ENCODE data around the gene NPHP3.

NPHP3 gene

GRCh38 chr3:132721479-132722164, 587 bp downstream of the NPHP3 start:
- H2BK12ac ChIP-seq (ENCODE audit: low read length) = no peak overlapping the region
- no CpG with 5 or more reads among the region's 47 CpGs for WGBS, 2 donors (ENCODE audit: extremely low coverage in 2 of 2, insufficient read length in 2 of 2, insufficient replicate concordance in 1 of 2)
- H3K4me3 ChIP-seq (ENCODE audit: low read length in 2 of 2) = peak overlapping the region; percentile 59 to 98
- H4K91ac ChIP-seq (ENCODE audit: low read depth, low read length, poor library complexity) = no peak overlapping the region
- no peak overlapping the region for H2BK120ac ChIP-seq (ENCODE audit: low read depth, low read length)
- peak overlapping the region; percentile 84 for H3K27ac ChIP-seq (replicated peaks; ENCODE audit: low read length)
- H2BK15ac ChIP-seq (ENCODE audit: low read length) = no peak overlapping the region
- H3K27me3 ChIP-seq (ENCODE audit: control insufficient read depth in 3 of 3, insufficient read depth in 3 of 3, low read depth in 1 of 3, low read length in 3 of 3) = no peaks in the 10 kb centered on the region
- H3K4me2 ChIP-seq (ENCODE audit: insufficient read depth, low read length, poor library complexity, severe bottlenecking) = peak overlapping the region; percentile 56
- H3K9me3 ChIP-seq (replicated peaks in 1 of 2; ENCODE audit: control insufficient read depth in 2 of 2, insufficient read depth in 1 of 2, low read depth in 1 of 2, low read length in 2 of 2) = no peaks in the 10 kb centered on the region
- H4K8ac ChIP-seq (ENCODE audit: low read depth, low read length) = peak overlapping the region; percentile 43
- H2AFZ ChIP-seq (ENCODE audit: low read length) = peak overlapping the region; percentile 98
- H3K23ac ChIP-seq (ENCODE audit: low read depth, low read length, poor library complexity) = peak overlapping the region; percentile 96
- H3K4me1 ChIP-seq (ENCODE audit: control insufficient read depth in 2 of 2, insufficient read depth in 1 of 2, low read depth in 1 of 2, low read length in 2 of 2) = peaks cover 4% of the 10 kb centered on the region in 2 donors
- no peak overlapping the region for H3K4ac ChIP-seq (ENCODE audit: low read length)
- H2BK5ac ChIP-seq (ENCODE audit: low read length) = no peak overlapping the region
- peaks cover 4 to 33% of the 10 kb centered on the region in 2 donors for H3K36me3 ChIP-seq (replicated peaks in 1 of 2; ENCODE audit: control insufficient read depth in 2 of 2, insufficient read depth in 2 of 2, low read length in 2 of 2)
- H3K18ac ChIP-seq (ENCODE audit: low read length) = peak overlapping the region; percentile 97
- H3K14ac ChIP-seq (ENCODE audit: low read length) = no peak overlapping the region
- peak overlapping the region; percentile 94 for H3K9ac ChIP-seq (ENCODE audit: low read depth, low read length, poor library complexity)
- DNase-seq (ENCODE audit: low spot score) = peak; percentile 59
- peaks cover 3% of the 10 kb centered on the region for H3K79me1 ChIP-seq (ENCODE audit: low read depth, low read length)
- H2AK5ac ChIP-seq (ENCODE audit: low read depth, low read length) = no peak overlapping the region

GRCh38 chr3:132720228-132720627, 2.0 kb downstream of the NPHP3 start:
- Histone ChIP-seq H3K4me1 (ENCODE audit: control insufficient read depth in 2 of 2, insufficient read depth in 1 of 2, low read depth in 1 of 2, low read length in 2 of 2) (peaks cover 4% of the 10 kb centered on the region in 2 donors), H4K91ac (ENCODE audit: low read depth, low read length, poor library complexity) (no peak overlapping the region), H3K9me3 (replicated peaks in 1 of 2; ENCODE audit: control insufficient read depth in 2 of 2, insufficient read depth in 1 of 2, low read depth in 1 of 2, low read length in 2 of 2) (no peaks in the 10 kb centered on the region), H3K23ac (ENCODE audit: low read depth, low read length, poor library complexity) (no peak overlapping the region), H4K8ac (ENCODE audit: low read depth, low read length) (no peak overlapping the region), H3K27me3 (ENCODE audit: control insufficient read depth in 3 of 3, insufficient read depth in 3 of 3, low read depth in 1 of 3, low read length in 3 of 3) (no peaks in the 10 kb centered on the region), H2BK5ac (ENCODE audit: low read length) (no peak overlapping the region), H3K36me3 (replicated peaks in 1 of 2; ENCODE audit: control insufficient read depth in 2 of 2, insufficient read depth in 2 of 2, low read length in 2 of 2) (peaks cover 4 to 46% of the 10 kb centered on the region in 2 donors), H3K79me1 (ENCODE audit: low read depth, low read length) (peaks cover 3% of the 10 kb centered on the region), H2BK12ac (ENCODE audit: low read length) (no peak overlapping the region), H3K4me3 (ENCODE audit: low read length in 2 of 2) (no peak overlapping the region), H3K4ac (ENCODE audit: low read length) (no peak overlapping the region), H3K4me2 (ENCODE audit: insufficient read depth, low read length, poor library complexity, severe bottlenecking) (no peak overlapping the region), H3K18ac (ENCODE audit: low read length) (no peak overlapping the region), H2AK5ac (ENCODE audit: low read depth, low read length) (no peak overlapping the region), H3K27ac (replicated peaks; ENCODE audit: low read length) (no peak overlapping the region), H2AFZ (ENCODE audit: low read length) (no peak overlapping the region), H2BK120ac (ENCODE audit: low read depth, low read length) (no peak overlapping the region), H2BK15ac (ENCODE audit: low read length) (no peak overlapping the region), H3K14ac (ENCODE audit: low read length) (no peak overlapping the region), H3K9ac (ENCODE audit: low read depth, low read length, poor library complexity) (no peak overlapping the region)
- WGBS, 2 donors (ENCODE audit: extremely low coverage in 2 of 2, insufficient read length in 2 of 2, insufficient replicate concordance in 1 of 2) = no CpG with 5 or more reads among the region's 6 CpGs
- DNase-seq (ENCODE audit: low spot score) = no peak

- no peak overlapping the region for H2AK5ac ChIP-seq (ENCODE audit: low read depth, low read length)
- H4K8ac ChIP-seq (ENCODE audit: low read depth, low read length) = no peak overlapping the region
- H3K4me1 ChIP-seq (ENCODE audit: control insufficient read depth in 2 of 2, insufficient read depth in 1 of 2, low read depth in 1 of 2, low read length in 2 of 2) = peaks cover 0 to 4% of the 10 kb centered on the region in 2 donors
- peaks cover 4 to 83% of the 10 kb centered on the region in 2 donors for H3K36me3 ChIP-seq (replicated peaks in 1 of 2; ENCODE audit: control insufficient read depth in 2 of 2, insufficient read depth in 2 of 2, low read length in 2 of 2)
- H3K14ac ChIP-seq (ENCODE audit: low read length) = no peak overlapping the region
- H2BK120ac ChIP-seq (ENCODE audit: low read depth, low read length) = no peak overlapping the region
- H3K27me3 ChIP-seq (ENCODE audit: control insufficient read depth in 3 of 3, insufficient read depth in 3 of 3, low read depth in 1 of 3, low read length in 3 of 3) = no peaks in the 10 kb centered on the region
- H2BK15ac ChIP-seq (ENCODE audit: low read length) = no peak overlapping the region
- H3K9me3 ChIP-seq (replicated peaks in 1 of 2; ENCODE audit: control insufficient read depth in 2 of 2, insufficient read depth in 1 of 2, low read depth in 1 of 2, low read length in 2 of 2) = no peaks in the 10 kb centered on the region
- H2BK12ac ChIP-seq (ENCODE audit: low read length) = no peak overlapping the region
- no peak overlapping the region for H4K91ac ChIP-seq (ENCODE audit: low read depth, low read length, poor library complexity)
- no peak overlapping the region for H2BK5ac ChIP-seq (ENCODE audit: low read length)
- no peak overlapping the region for H2AFZ ChIP-seq (ENCODE audit: low read length)
- no peak overlapping the region for H3K4me2 ChIP-seq (ENCODE audit: insufficient read depth, low read length, poor library complexity, severe bottlenecking)
- no peak for DNase-seq (ENCODE audit: low spot score)
- H3K27ac ChIP-seq (replicated peaks; ENCODE audit: low read length) = no peak overlapping the region
- H3K79me1 ChIP-seq (ENCODE audit: low read depth, low read length) = no peaks in the 10 kb centered on the region
- H3K23ac ChIP-seq (ENCODE audit: low read depth, low read length, poor library complexity) = no peak overlapping the region
- H3K9ac ChIP-seq (ENCODE audit: low read depth, low read length, poor library complexity) = no peak overlapping the region
- H3K4me3 ChIP-seq (ENCODE audit: low read length in 2 of 2) = no peak overlapping the region
- H3K4ac ChIP-seq (ENCODE audit: low read length) = no peak overlapping the region
- no peak overlapping the region for H3K18ac ChIP-seq (ENCODE audit: low read length)
Measured at GRCh38 chr3:132716372-132716771, 5.8 kb downstream of the NPHP3 start.

- no peak overlapping the region for H3K18ac ChIP-seq (ENCODE audit: low read length)
- no peaks in the 10 kb centered on the region for H3K27me3 ChIP-seq (ENCODE audit: control insufficient read depth in 3 of 3, insufficient read depth in 3 of 3, low read depth in 1 of 3, low read length in 3 of 3)
- no peak overlapping the region for H3K23ac ChIP-seq (ENCODE audit: low read depth, low read length, poor library complexity)
- no peak overlapping the region for H3K4me3 ChIP-seq (ENCODE audit: low read length in 2 of 2)
- no peaks in the 10 kb centered on the region for H3K9me3 ChIP-seq (replicated peaks in 1 of 2; ENCODE audit: control insufficient read depth in 2 of 2, insufficient read depth in 1 of 2, low read depth in 1 of 2, low read length in 2 of 2)
- no peaks in the 10 kb centered on the region for H3K79me1 ChIP-seq (ENCODE audit: low read depth, low read length)
- no peak for DNase-seq (ENCODE audit: low spot score)
- H2BK12ac ChIP-seq (ENCODE audit: low read length) = no peak overlapping the region
- H2BK120ac ChIP-seq (ENCODE audit: low read depth, low read length) = no peak overlapping the region
- H3K4me2 ChIP-seq (ENCODE audit: insufficient read depth, low read length, poor library complexity, severe bottlenecking) = no peak overlapping the region
- no peak overlapping the region for H4K91ac ChIP-seq (ENCODE audit: low read depth, low read length, poor library complexity)
- peaks cover 12 to 95% of the 10 kb centered on the region in 2 donors for H3K36me3 ChIP-seq (replicated peaks in 1 of 2; ENCODE audit: control insufficient read depth in 2 of 2, insufficient read depth in 2 of 2, low read length in 2 of 2)
- H4K8ac ChIP-seq (ENCODE audit: low read depth, low read length) = no peak overlapping the region
- H3K27ac ChIP-seq (replicated peaks; ENCODE audit: low read length) = no peak overlapping the region
- H3K4me1 ChIP-seq (ENCODE audit: control insufficient read depth in 2 of 2, insufficient read depth in 1 of 2, low read depth in 1 of 2, low read length in 2 of 2) = no peaks in the 10 kb centered on the region
- H2AK5ac ChIP-seq (ENCODE audit: low read depth, low read length) = no peak overlapping the region
- H2BK5ac ChIP-seq (ENCODE audit: low read length) = no peak overlapping the region
- H3K14ac ChIP-seq (ENCODE audit: low read length) = no peak overlapping the region
- no peak overlapping the region for H3K9ac ChIP-seq (ENCODE audit: low read depth, low read length, poor library complexity)
- H2BK15ac ChIP-seq (ENCODE audit: low read length) = no peak overlapping the region
- no peak overlapping the region for H2AFZ ChIP-seq (ENCODE audit: low read length)
- no CpG with 5 or more reads among the region's 5 CpGs for WGBS, 2 donors (ENCODE audit: extremely low coverage in 2 of 2, insufficient read length in 2 of 2, insufficient replicate concordance in 1 of 2)
- H3K4ac ChIP-seq (ENCODE audit: low read length) = no peak overlapping the region
Measured at GRCh38 chr3:132713977-132714727, 8.1 kb downstream of the NPHP3 start.

Measured in neuronal stem cell (in vitro differentiated cells).